ENCODE results near the gene FAT4. TPM values are rescaled to one million over a fixed set of nuclear protein-coding genes. Genes with fewer than 3 reads are reported as not detected.

FAT4 gene, protein sequence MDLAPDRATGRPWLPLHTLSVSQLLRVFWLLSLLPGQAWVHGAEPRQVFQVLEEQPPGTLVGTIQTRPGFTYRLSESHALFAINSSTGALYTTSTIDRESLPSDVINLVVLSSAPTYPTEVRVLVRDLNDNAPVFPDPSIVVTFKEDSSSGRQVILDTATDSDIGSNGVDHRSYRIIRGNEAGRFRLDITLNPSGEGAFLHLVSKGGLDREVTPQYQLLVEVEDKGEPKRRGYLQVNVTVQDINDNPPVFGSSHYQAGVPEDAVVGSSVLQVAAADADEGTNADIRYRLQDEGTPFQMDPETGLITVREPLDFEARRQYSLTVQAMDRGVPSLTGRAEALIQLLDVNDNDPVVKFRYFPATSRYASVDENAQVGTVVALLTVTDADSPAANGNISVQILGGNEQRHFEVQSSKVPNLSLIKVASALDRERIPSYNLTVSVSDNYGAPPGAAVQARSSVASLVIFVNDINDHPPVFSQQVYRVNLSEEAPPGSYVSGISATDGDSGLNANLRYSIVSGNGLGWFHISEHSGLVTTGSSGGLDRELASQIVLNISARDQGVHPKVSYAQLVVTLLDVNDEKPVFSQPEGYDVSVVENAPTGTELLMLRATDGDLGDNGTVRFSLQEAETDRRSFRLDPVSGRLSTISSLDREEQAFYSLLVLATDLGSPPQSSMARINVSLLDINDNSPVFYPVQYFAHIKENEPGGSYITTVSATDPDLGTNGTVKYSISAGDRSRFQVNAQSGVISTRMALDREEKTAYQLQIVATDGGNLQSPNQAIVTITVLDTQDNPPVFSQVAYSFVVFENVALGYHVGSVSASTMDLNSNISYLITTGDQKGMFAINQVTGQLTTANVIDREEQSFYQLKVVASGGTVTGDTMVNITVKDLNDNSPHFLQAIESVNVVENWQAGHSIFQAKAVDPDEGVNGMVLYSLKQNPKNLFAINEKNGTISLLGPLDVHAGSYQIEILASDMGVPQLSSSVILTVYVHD (N-terminal part only)
- total RNA-seq: 10 to 100 TPM; 11.3 to 26.9 (median 16.1) TPM

DNA sequence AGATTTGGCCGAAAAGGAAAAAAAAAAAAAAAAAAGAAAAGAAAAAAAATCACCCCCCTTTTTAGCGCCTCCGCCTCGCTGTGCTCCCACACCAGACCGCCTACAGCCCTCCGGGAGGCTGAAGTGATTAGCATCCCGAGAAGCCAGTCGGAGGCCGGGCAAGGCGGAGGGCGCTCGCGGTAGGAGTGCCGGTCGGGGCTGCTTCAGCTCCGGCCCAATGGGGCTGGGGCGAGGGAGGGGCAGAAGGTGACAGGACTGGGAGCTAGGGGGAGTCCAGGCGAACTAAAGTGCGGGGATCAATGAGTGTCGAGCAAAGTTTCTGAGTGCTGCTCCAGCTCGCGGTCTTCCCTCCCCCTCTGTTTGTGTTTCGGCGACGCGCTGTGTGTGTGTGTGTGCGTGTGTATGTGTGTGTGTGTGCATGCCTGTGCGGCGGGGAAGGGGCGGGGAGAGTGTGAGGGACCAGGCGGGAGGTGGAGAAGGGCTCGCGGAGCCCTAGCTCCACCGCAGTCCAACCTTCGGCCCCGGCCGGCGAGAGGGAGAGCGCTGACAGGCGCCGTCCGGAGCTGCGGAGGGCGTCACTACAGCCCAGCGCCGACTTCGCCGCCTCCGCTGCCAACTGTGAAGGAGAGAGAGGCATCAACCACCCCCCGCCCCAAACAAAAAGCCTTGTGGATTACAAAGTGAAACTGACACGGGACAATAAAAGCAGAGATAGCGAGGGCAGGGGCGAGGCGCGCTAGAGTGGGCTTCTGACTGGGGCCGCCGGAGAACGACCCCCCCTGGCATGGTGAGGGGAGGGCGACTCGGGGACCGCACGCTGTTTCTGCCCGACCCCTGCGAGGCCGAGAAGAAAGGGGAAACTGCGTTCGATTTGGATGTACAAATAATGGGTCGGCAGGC is at the start of gene FAT4:
Gene FAT4 (plus strand): TSS at position 280 of the 900 bp plus-strand sequence. CDS start 1,457 bp downstream, outside the sequence.
- H3K4me1 ChIP-seq: peaks cover 8 to 43% (median 19%) of the 10 kb centered on the region in 4 donors
- 0 to 1% methylated on average over 54 to 68 of the region's 68 CpGs for WGBS, 2 donors
- no peaks in the 10 kb centered on the region for H3K36me3 ChIP-seq
- ATAC-seq (ENCODE audit: low FRiP score in 2 of 2): peak; percentile 93 to 96
- H3K9me3 ChIP-seq: no peaks in the 10 kb centered on the region
- peak within 1 kb of the TSS; percentile 66 to 90 (median 76) for H3K4me3 ChIP-seq
- peak within 1 kb of the TSS; percentile 82 to 92 (median 92) for H3K27ac ChIP-seq
- DNase-seq: peak; percentile 93 to 95
- peaks cover 0 to 3% (median 0%) of the 10 kb centered on the region in 4 donors for H3K27me3 ChIP-seq
- TF ChIP-seq EP300 (IDR thresholded peaks at IDR 0.05): no peak
- peak in 2 of 4 donors; percentile 51 to 60 for TF ChIP-seq POLR2A (IDR thresholded peaks at IDR 0.05)
- no peak for TF ChIP-seq CTCF (IDR thresholded peaks at IDR 0.05)
- peak; percentile 45 to 76 for TF ChIP-seq POLR2AphosphoS5 (IDR thresholded peaks at IDR 0.05)

DNA sequence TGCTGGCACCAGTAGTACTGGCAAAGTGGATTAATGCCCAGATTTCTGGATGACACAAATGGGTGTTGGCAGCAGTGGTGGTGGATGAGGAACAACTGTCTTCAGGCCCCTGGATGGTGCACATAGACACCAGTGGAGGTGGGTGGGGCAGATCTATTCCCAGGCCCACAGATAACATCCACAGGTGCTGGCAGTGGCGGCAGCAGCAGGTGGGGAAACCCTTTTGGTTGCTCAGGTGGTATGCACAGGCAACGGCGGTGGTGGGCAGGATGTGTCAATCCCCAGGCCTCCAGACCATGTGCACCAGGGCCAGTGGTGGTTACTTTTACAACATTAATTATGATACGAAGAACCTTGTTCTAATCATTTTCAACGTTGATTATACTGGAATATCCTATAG is 48.9 kb upstream of the FAT4 start:
- DNase-seq (peak in 1 of 2 donors; percentile 7), ATAC-seq (ENCODE audit: low FRiP score in 2 of 2) (no peak)
- Histone ChIP-seq H3K9me3 (no peaks in the 10 kb centered on the region), H3K27ac (no peak overlapping the region), H3K4me3 (no peak overlapping the region), H3K36me3 (no peaks in the 10 kb centered on the region), H3K4me1 (peaks cover 0 to 5% (median 0%) of the 10 kb centered on the region in 4 donors), H3K27me3 (no peaks in the 10 kb centered on the region)
- TF ChIP-seq EP300 (IDR thresholded peaks at IDR 0.05): no peak
- TF ChIP-seq POLR2A (IDR thresholded peaks at IDR 0.05): no peak
- TF ChIP-seq CTCF (IDR thresholded peaks at IDR 0.05): no peak
- no peak for TF ChIP-seq POLR2AphosphoS5 (IDR thresholded peaks at IDR 0.05)
- 91 to 95% methylated on average over 5 of the region's 5 CpGs for WGBS, 2 donors

- no peak overlapping the region for H3K27ac ChIP-seq
- H3K36me3 ChIP-seq: no peaks in the 10 kb centered on the region
- DNase-seq (no peak), ATAC-seq (ENCODE audit: low FRiP score in 2 of 2) (no peak)
- peaks cover 0 to 5% (median 0%) of the 10 kb centered on the region in 4 donors for H3K4me1 ChIP-seq
- no peaks in the 10 kb centered on the region for H3K27me3 ChIP-seq
- no peak overlapping the region for H3K4me3 ChIP-seq
- H3K9me3 ChIP-seq: no peaks in the 10 kb centered on the region
- WGBS, 2 donors: 45 to 52% methylated on average over 7 of the region's 7 CpGs
- TF ChIP-seq EP300 (IDR thresholded peaks at IDR 0.05): no peak
- TF ChIP-seq POLR2AphosphoS5 (IDR thresholded peaks at IDR 0.05): no peak
- TF ChIP-seq CTCF (IDR thresholded peaks at IDR 0.05): no peak
- TF ChIP-seq POLR2A (IDR thresholded peaks at IDR 0.05): no peak
Measured at GRCh38 chr4:125266901-125267604, 47.7 kb upstream of the FAT4 start.

DNA sequence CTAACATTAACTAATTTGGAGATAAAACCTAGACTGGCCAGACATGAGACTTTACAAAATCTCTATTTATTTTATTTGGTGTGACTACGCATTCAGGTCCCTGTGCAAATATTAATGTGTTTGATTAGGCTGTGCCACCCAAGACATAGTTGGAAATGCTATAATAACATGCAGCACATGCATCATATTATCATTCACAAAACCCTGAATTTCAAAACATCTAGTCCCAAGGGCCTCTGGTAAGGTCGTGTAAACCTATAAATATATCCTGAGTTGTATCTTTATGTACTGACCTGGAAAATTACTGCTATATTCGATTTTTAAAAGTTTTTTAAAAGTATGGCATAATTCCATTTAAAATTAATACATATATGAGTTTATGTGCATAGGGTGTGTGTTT is 47.1 kb upstream of the FAT4 start:
- no peak overlapping the region for H3K4me3 ChIP-seq
- no peak for DNase-seq
- no peaks in the 10 kb centered on the region for H3K36me3 ChIP-seq
- H3K27me3 ChIP-seq: no peaks in the 10 kb centered on the region
- peaks cover 0 to 5% (median 0%) of the 10 kb centered on the region in 4 donors for H3K4me1 ChIP-seq
- no peak for TF ChIP-seq POLR2A (IDR thresholded peaks at IDR 0.05)
- TF ChIP-seq EP300 (IDR thresholded peaks at IDR 0.05): no peak
- TF ChIP-seq CTCF (IDR thresholded peaks at IDR 0.05): no peak
- TF ChIP-seq POLR2AphosphoS5 (IDR thresholded peaks at IDR 0.05): no peak
- no peak overlapping the region for H3K27ac ChIP-seq
- H3K9me3 ChIP-seq: no peaks in the 10 kb centered on the region
- ATAC-seq (ENCODE audit: low FRiP score in 2 of 2): no peak
- 57 to 60% methylated on average over 3 of the region's 3 CpGs for WGBS, 2 donors
